ENCODE measurements around the gene TIMM21. TPM values are rescaled to one million over a fixed set of nuclear protein-coding genes. Genes with fewer than 3 reads are reported as not detected.

The TIMM21 gene
- total and polyA plus RNA-seq, 2 of the 13 experiments (the other 11 are each of a cell fraction or from before 2014, with no cell fraction given), result 29.6 to 62.3 TPM

- TF ChIP-seq ZMYM2 (CRISPR knock-in tag; IDR thresholded peaks at IDR 0.05) (no peak), ZNF724P (CRISPR knock-in tag; IDR thresholded peaks at IDR 0.05; ENCODE audit: borderline replicate concordance) (no peak), CREB1 (IDR thresholded peaks at IDR 0.05) (no peak), CREB1 (CRISPR knock-in tag; IDR thresholded peaks at IDR 0.05) (no peak), RORA (CRISPR knock-in tag; IDR thresholded peaks at IDR 0.05) (no peak), KDM2A (CRISPR knock-in tag; IDR thresholded peaks at IDR 0.05; ENCODE audit: borderline replicate concordance, low read depth) (no peak), POLR2AphosphoS2 (IDR thresholded peaks at IDR 0.05; ENCODE audit: low read depth, low read length) (no peak), ZNF543 (CRISPR knock-in tag; IDR thresholded peaks at IDR 0.05) (no peak), SMAD3 (CRISPR knock-in tag; IDR thresholded peaks at IDR 0.05) (no peak), TCF7 (IDR thresholded peaks at IDR 0.05; ENCODE audit: low read depth) (no peak), PAWR (CRISPR knock-in tag; IDR thresholded peaks at IDR 0.05; ENCODE audit: borderline replicate concordance) (no peak), RBM39 (IDR thresholded peaks at IDR 0.05; ENCODE audit: low read depth, low read length, poor library complexity, severe bottlenecking) (no peak), MAZ (IDR thresholded peaks at IDR 0.05; ENCODE audit: borderline replicate concordance, low read depth, low read length) (no peak), MAZ (CRISPR knock-in tag; IDR thresholded peaks at IDR 0.05; ENCODE audit: low read depth) (no peak), ZNF839 (CRISPR knock-in tag; IDR thresholded peaks at IDR 0.05; ENCODE audit: borderline replicate concordance) (no peak), MAFF (IDR thresholded peaks at IDR 0.05; ENCODE audit: low read depth, low read length) (no peak), IKZF1 (IDR thresholded peaks at IDR 0.05) (no peak), HDAC1 (CRISPR knock-in tag; IDR thresholded peaks at IDR 0.05) (no peak), RARA (CRISPR knock-in tag; IDR thresholded peaks at IDR 0.05) (no peak), SATB2 (CRISPR knock-in tag; IDR thresholded peaks at IDR 0.05) (no peak), FOXJ3 (CRISPR knock-in tag; IDR thresholded peaks at IDR 0.05; ENCODE audit: borderline replicate concordance) (peak; percentile 70; the same call in 1 of the 2 replicates), RNF2 (conservative IDR thresholded peaks at IDR 0.05; ENCODE audit: low read depth) (no peak), ZFP90 (CRISPR knock-in tag; IDR thresholded peaks at IDR 0.05; ENCODE audit: borderline replicate concordance) (no peak), SP4 (CRISPR knock-in tag; IDR thresholded peaks at IDR 0.05) (no peak), GABPA (IDR thresholded peaks at IDR 0.05; ENCODE audit: low read depth, low read length) (no peak), GABPA (CRISPR knock-in tag; IDR thresholded peaks at IDR 0.05; ENCODE audit: low read depth) (no peak), ZSCAN30 (CRISPR knock-in tag; IDR thresholded peaks at IDR 0.05) (no peak), AKAP8 (CRISPR knock-in tag; IDR thresholded peaks at IDR 0.05) (no peak), EEA1 (CRISPR knock-in tag; IDR thresholded peaks at IDR 0.05; ENCODE audit: borderline replicate concordance) (no peak)
Observed at GRCh38 chr18:74196220-74197119, 48.1 kb downstream of the TIMM21 start (continued).

Measured in HepG2 (cell line).